Hypothalamus (tissue), 51 donors: Measurements from ENCODE around the gene ARMCX5.

Experiments
- DNase-seq, 51 donors: peaks; one replicate each; lab custom pipeline; 2025; lab: John Stamatoyannopoulos, UW

Gene ARMCX5

DNA sequence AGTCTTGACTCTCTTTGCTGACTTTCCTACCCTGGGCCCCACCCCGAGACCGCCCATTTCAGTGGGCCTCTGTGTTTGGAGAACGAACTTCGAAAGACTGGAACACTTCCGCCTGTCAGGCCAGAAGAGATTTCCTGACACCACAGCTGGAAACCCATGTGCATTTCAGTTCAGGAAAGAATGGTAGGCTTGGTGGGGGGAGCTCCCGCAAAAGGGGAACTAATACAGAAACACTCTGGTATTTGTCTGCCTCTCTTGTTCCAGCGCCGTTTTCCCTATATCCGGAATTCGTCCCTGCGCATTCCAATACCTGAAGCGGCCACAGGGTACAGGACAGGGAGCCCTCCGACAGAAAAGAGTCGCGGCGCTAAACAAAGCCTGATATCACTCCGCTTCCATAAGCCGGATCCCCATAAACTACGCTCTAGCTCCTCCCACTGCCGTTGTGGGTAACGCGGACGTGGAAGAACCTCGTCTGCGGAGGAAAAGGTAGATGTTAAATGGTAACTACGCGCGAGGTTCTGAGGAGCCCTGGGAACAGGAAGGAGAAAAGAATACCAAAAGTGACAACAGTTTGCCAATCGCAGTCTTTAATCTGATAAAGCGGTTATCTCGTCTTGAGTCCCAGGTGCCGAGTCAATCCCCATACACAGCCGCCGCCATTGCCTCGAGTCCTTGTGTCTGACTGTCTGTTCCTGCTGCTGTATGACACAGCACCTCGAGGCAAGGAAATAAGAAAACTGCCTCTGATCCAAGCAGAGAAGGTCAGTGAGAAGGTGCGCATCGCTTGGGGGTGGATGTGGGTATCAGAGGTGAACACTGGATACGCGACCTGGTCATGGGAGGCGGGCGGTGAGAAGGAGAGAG lies at the start of gene ARMCX5:
ARMCX5 (plus strand) TSS at position 432 of the 867 bp plus-strand sequence. CDS start 2,627 bp downstream, outside the sequence.
- peak in 49 of 51 donors; percentile 1 to 78 (median 30) for DNase-seq

- DNase-seq, result no peak
These were observed 40.7 kb upstream of the ARMCX5 start for GRCh38 chrX:102558607-102559006.

DNA sequence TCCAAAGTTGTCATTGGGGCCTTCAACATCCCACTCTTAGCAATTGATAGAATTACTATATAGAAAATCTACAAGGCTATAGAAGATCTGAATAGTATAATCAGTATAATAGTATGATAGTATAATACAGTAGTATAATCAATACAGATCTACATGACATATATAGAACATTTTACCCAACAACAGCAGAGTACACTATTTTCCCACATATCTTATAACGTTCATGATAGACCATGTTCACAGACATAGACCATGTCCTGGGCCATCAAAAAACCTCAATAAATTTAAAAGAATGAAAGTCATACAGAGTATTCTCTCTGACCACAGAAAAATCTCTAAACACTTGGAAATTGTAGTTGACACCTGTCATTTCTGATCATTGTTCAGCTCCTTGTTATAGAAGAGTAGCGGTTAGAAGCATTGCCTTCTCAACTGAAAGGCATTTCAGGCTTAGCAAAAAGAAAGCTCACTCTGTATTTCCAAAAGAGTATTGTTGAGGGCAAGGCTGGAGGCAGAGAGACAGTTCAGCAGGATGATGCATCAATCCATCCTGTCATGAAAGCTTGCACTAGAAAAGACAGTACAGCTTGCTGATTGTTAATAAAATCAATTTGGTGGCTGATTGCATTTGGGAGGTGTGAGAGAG lies 38.8 kb upstream of the ARMCX5 start:
- no peak for DNase-seq

- no peak for DNase-seq
These were observed 18.4 kb upstream of the ARMCX5 start for GRCh38 chrX:102580891-102581290.

GRCh38 chrX:102593367-102593766 lies 5.9 kb upstream of the ARMCX5 start:
- DNase-seq, result no peak

DNA sequence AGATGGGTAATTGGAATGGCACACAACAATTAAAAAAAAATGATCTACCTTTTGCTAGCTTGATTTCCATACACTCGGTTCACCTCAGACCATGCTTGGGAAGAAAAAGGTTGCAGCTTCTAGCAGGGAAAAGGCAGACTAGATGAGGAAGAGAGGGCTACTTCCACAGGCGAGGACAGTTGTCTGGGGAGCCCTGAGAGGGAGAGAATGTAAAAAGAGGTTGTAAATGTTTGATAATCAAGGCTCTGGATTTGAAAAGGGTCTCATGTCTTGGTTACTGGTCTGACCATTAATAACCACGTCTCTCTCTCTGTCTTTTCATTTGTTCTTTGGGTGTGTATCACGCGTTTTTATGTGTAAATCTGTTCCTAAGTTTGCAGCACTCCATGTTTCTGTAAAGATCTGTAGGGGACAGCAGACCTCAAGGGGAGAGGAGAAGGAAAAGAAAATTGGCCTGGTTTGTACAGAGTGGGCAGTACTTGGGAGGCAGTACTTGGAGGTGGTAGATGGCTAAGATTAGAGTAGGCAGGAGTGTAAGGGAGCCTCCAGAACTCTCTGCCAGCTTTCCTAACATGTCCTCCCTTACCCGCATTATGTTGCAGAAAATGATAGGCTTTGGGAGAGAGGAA lies 750 bp downstream of the ARMCX5 start:
- DNase-seq, result peak in 2 of 51 donors; percentile 3 to 46

DNA sequence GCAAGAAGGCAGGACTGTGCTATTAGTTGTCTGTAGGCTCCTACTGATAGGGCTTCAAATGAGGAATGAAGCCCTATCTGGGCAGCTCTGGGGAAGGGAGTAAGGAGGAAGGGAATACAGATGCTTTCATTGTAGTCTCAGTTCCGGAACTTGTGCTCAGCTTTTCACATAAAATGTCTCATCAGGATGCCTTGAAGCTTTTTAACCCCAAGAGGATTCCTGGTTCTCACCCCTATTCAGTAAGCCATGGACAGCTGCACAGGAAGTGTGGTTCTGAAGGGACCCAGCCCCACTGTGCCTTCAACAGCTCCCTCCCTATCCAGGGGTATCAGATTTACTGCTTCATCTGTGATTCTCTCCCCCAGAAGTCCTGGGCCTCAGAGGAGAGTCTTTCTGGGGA lies 5.0 kb downstream of the ARMCX5 start:
- DNase-seq, result no peak

GRCh38 chrX:102606115-102606514 lies 6.8 kb downstream of the ARMCX5 start:
- no peak for DNase-seq

DNA sequence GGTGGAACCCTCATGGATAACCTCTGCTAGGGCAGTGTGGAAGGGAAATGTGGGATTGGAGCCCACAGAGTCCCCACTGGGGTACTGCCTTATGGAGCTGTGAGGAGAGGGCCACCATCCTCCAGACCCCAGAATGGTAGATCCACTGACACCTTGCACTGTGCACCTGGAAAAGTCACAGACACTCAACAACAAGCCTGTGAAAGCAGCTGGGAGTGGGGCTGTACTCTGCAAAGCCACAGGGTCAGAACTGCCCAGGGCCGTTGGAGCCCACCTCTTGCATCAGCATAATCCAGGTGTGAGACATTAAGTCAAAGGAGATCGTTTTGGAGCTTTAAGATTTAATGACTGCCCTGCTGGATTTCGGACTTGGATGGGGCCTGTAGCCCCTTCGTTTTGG lies 11.6 kb downstream of the ARMCX5 start:
- no peak for DNase-seq

GRCh38 chrX:102624105-102624504 lies 24.8 kb downstream of the ARMCX5 start:
- peak in 10 of 51 donors; percentile 0 to 18 (median 1) for DNase-seq

GRCh38 chrX:102627640-102628039 lies 28.3 kb downstream of the ARMCX5 start:
- no peak for DNase-seq

DNA sequence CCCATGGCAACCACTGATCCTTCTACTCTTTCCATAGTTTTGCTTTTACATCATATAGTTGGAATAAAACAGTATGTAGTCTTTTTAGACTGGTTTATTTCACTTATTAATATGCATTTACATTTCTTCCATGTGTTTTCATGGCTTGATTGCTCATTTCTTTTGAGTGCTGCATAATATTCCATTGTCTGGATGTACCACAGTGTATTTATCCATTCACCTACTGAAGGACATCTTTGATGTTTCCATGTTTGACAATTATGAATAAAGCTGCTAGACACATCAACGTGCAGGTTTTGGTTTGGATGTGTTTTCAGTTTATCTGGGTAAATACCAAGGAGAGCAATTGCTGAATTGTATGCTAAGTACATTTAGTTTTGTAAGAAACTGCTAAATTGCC lies 38.2 kb downstream of the ARMCX5 start:
- no peak for DNase-seq

- peak in 3 of 51 donors; percentile 14 to 58 (median 25) for DNase-seq
These were observed 51.6 kb downstream of the ARMCX5 start for GRCh38 chrX:102650903-102651241.

DNA sequence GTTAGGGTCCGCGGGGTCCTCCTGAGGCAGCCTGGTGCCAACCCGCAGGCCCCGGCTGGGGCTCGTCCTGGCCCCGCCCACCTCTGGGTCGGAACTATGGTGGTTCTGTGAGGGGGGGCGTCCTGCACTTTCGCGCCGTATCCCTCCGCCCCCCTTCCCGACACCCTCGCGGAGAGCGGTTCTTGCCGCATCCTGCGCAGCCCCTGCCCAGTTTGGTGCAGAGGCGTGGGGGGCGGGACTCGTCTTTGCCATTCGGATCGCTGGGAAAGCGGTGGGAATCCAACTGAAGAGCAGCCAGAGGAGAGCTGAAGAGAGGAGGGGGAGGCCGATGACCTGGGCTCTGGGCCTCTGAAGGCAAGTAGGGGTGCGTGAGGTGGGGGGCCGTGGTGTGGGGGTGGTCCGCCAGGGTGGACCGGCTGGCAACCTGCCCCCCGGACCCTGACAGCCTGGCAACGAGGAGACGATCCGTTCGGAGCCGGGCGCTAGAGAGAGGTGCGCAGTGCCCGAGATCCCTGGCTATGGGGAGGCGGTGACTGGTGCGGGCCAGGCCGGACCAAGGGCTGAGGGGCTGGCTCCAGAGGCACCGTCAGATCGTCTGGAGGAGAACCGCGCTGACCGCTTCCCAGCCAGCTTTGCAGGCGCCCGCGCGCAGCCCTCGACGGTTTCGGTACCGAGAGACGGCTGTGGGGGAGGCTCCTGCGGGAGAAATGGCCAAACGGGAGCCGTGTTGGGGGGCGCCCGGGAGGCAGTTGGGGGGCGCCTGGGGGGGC lies 52.1 kb downstream of the ARMCX5 start, which contains the start of gene GPRASP1:
GPRASP1 (plus strand) TSS at position 242 of the 770 bp plus-strand sequence. CDS start 2,431 bp downstream, outside the sequence.
- DNase-seq, result peak in 50 of 51 donors; percentile 2 to 67 (median 32)

GRCh38 chrX:102652031-102652688 lies 52.8 kb downstream of the ARMCX5 start:
- DNase-seq, result peak in 44 of 51 donors; percentile 0 to 69 (median 16)
